ENCODE measurements around the gene USH2A.
A peak's percentile ranks its signal among the peaks of the same experiment; 100 is the strongest.

USH2A gene

GRCh38 chr1:216222288-216222687, 201.0 kb downstream of the USH2A start:
- DNase-seq = no peak
- in situ Hi-C loops (cut with MboI; ENCODE audit: low pct_unique_long_range_greater_than_20kb, low sequenced_read_pairs) = no loop called here

GRCh38 chr1:216221260-216221700, 202.0 kb downstream of the USH2A start:
- in situ Hi-C loops (cut with MboI; ENCODE audit: low pct_unique_long_range_greater_than_20kb, low sequenced_read_pairs) = no loop called here
- peak; percentile 56 for DNase-seq

- in situ Hi-C loops (cut with MboI; ENCODE audit: low pct_unique_long_range_greater_than_20kb, low sequenced_read_pairs) = no loop called here
- DNase-seq = no peak
These were observed 206.9 kb downstream of the USH2A start for GRCh38 chr1:216216305-216216704.

DNA sequence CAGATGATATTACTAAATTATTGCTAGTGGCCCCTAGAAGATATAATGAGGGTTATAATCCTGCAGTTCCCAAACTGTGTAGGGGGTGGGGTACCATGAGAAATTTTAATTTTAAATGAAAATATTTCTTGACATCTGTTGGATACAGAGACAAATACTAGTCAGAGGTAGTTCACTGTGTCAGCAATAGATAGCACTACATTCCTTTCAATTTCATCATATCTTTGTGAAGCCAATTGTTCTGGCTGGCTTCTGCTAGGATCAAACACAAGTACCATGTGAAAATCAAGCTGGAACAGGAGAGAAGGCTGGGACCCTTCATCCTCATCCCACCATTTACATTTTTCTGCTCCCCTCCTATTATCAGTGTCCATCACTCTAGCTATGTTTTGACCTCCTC, 208.1 kb downstream of the USH2A start:
- in situ Hi-C loops (cut with MboI; ENCODE audit: low pct_unique_long_range_greater_than_20kb, low sequenced_read_pairs) = no loop called here
- DNase-seq = no peak

GRCh38 chr1:216212826-216213225, 210.4 kb downstream of the USH2A start:
- no peak for DNase-seq
- in situ Hi-C loops (cut with MboI; ENCODE audit: low pct_unique_long_range_greater_than_20kb, low sequenced_read_pairs) = no loop called here

DNA sequence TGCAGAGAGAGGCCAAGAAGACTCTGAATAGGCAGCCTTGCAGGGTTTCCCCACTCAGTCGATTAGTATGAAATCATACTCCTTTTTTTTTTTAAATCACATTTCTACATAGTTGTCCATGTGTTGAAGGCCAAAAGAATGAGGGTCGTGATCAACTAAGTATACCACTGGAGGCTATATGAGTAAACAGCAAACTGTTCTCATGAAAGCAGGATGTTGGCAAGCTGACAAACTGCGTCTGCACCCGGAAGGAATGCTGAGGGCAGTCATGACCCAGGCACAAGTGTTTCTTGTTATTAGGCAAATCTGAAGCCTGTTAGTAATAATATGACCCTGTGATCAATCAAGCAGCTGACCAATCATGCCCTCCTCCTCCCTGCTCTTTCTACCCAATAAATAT, 213.2 kb downstream of the USH2A start:
- in situ Hi-C loops (cut with MboI; ENCODE audit: low pct_unique_long_range_greater_than_20kb, low sequenced_read_pairs) = no loop called here
- DNase-seq = no peak

DNA sequence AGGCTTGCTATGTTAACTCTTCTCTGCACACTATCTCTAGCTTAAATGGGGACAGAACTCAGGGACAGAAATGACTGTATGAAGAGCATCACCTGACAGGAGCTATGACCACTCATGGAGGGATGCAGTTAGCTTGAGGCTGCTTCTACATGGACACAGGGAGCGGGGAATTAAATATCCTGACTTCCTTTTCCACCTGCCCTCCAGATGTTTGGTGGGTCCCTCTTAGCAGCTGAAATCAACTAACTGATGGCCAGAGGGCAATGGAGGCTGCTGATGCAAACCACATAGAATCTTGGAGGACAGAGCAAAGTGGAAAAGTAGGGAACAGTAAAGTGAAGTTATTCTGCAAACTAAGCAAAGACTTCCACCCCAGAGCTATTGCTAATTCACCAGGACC, 214.1 kb downstream of the USH2A start:
- no peak for DNase-seq
- in situ Hi-C loops (cut with MboI; ENCODE audit: low pct_unique_long_range_greater_than_20kb, low sequenced_read_pairs) = no loop called here

DNA sequence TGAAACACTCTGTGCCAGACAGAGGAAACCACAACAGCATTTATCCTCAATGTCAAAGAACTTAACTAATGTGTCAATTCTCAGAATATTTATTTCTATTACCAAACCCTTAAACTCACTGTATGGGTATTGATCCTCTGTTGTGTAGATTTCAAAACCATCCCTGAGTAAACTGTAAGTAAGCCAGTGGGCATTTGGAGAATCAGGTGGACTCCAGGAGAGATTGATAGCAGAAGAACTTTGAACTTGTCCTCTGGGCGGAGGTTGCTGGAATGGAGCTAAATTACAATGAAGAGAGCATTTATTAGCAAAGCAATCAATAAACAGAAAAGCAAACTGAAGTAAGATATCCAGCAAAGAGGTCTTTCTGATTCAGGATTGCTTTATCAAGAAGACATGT, 216.1 kb downstream of the USH2A start:
- DNase-seq = no peak
- in situ Hi-C loops (cut with MboI; ENCODE audit: low pct_unique_long_range_greater_than_20kb, low sequenced_read_pairs) = no loop called here

GRCh38 chr1:216205176-216205575, 218.1 kb downstream of the USH2A start:
- in situ Hi-C loops (cut with MboI; ENCODE audit: low pct_unique_long_range_greater_than_20kb, low sequenced_read_pairs) = no loop called here

GRCh38 chr1:216201946-216202345, 221.3 kb downstream of the USH2A start:
- DNase-seq = no peak
- in situ Hi-C loops (cut with MboI; ENCODE audit: low pct_unique_long_range_greater_than_20kb, low sequenced_read_pairs) = no loop called here

More at GRCh38 chr1:216205176-216205575, 218.1 kb downstream of the USH2A start:
- DNase-seq = no peak

GRCh38 chr1:216200941-216201340, 222.3 kb downstream of the USH2A start:
- no peak for DNase-seq
- in situ Hi-C loops (cut with MboI; ENCODE audit: low pct_unique_long_range_greater_than_20kb, low sequenced_read_pairs) = no loop called here

GRCh38 chr1:216194721-216195120, 228.5 kb downstream of the USH2A start:
- in situ Hi-C loops (cut with MboI; ENCODE audit: low pct_unique_long_range_greater_than_20kb, low sequenced_read_pairs) = no loop called here
- DNase-seq = no peak

- DNase-seq = no peak
- in situ Hi-C loops (cut with MboI; ENCODE audit: low pct_unique_long_range_greater_than_20kb, low sequenced_read_pairs) = no loop called here
These were observed 229.3 kb downstream of the USH2A start for GRCh38 chr1:216193839-216194443.

DNA sequence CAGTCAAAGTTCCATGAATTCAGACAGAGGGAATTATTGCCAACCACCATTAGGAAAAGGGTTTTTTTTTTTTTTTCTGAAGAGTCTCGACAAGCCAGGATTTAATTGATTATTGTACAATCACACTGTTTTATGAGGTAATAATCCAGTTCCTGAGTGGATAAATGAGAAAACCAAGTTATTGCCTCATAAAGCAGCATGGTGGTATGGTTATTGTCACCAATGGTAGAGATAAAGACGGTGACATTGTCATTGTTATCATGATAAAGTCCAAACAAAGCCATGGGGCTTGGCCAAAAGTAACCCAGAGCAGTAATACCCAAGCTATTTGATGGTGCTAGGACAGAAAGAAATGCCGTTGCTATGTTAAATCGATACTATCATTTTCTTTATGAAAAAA, 232.8 kb downstream of the USH2A start:
- in situ Hi-C loops (cut with MboI; ENCODE audit: low pct_unique_long_range_greater_than_20kb, low sequenced_read_pairs) = no loop called here
- DNase-seq = no peak

GRCh38 chr1:216186816-216187215, 236.4 kb downstream of the USH2A start:
- DNase-seq = no peak

DNA sequence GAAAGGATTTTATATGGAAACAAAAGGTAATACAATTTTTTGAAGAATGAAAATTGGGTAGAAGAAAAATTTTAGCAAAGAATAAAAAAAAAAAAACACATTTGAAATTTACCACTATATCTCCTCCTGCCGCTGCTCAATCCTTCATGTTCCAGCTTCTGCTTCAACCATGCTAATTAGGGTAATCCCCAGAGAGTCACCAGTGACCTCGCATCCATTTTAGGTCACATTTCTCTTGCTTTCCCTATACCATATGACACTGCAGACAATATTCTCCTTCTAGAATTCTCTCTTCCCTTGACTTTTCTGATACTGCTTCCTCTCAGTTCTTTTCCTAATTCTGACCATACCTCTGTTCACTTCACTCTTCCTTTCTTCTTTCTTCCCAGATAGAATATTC, 237.1 kb downstream of the USH2A start:
- no peak for DNase-seq
- in situ Hi-C loops (cut with MboI; ENCODE audit: low pct_unique_long_range_greater_than_20kb, low sequenced_read_pairs) = no loop called here

More at GRCh38 chr1:216186816-216187215, 236.4 kb downstream of the USH2A start:
- in situ Hi-C loops (cut with MboI; ENCODE audit: low pct_unique_long_range_greater_than_20kb, low sequenced_read_pairs) = no loop called here

GRCh38 chr1:216184126-216184680, 239.0 kb downstream of the USH2A start:
- in situ Hi-C loops (cut with MboI; ENCODE audit: low pct_unique_long_range_greater_than_20kb, low sequenced_read_pairs) = no loop called here
- no peak for DNase-seq

GRCh38 chr1:216183454-216183853, 239.8 kb downstream of the USH2A start:
- no peak for DNase-seq
- in situ Hi-C loops (cut with MboI; ENCODE audit: low pct_unique_long_range_greater_than_20kb, low sequenced_read_pairs) = no loop called here

DNA sequence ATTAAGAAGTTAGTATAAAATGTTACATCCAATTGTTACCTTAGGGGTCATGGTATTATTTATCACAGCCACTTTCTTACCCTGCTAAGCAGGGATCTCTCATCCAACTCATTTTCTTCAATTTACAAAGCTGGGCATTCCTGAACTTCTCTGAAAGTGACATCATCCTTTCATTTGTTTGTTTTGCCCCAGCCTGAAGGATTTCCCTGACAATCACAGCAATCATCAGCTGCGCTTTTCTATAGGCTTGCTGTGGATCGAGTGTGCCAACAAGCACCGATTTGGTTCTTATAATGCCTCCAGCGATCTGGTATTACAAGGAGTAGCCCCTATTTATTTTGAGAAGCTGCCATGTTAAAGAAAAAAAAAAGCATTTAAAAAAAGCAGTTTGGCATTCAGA, 240.2 kb downstream of the USH2A start:
- in situ Hi-C loops (cut with MboI; ENCODE audit: low pct_unique_long_range_greater_than_20kb, low sequenced_read_pairs) = no loop called here
- no peak for DNase-seq

- in situ Hi-C loops (cut with MboI; ENCODE audit: low pct_unique_long_range_greater_than_20kb, low sequenced_read_pairs) = no loop called here
- no peak for DNase-seq
These were observed 241.7 kb downstream of the USH2A start for GRCh38 chr1:216181590-216181989.

GRCh38 chr1:216178281-216178680, 245.0 kb downstream of the USH2A start:
- no peak for DNase-seq
- in situ Hi-C loops (cut with MboI; ENCODE audit: low pct_unique_long_range_greater_than_20kb, low sequenced_read_pairs) = no loop called here

Data from KBM-7 (cell line).